ENCODE results near the gene CNTNAP2. TPM values are rescaled to one million over a fixed set of nuclear protein-coding genes. Genes with fewer than 3 reads are reported as not detected.

Gene CNTNAP2
- total and polyA plus RNA-seq, 2 donors (not counting 1 experiment from before 2014, with no cell fraction given): not detected

GRCh38 chr7:148185041-148185440, 2068.4 kb downstream of the CNTNAP2 start:
- Histone ChIP-seq H3K4me1 (ENCODE audit: control insufficient read depth, extremely low read depth, insufficient read depth, low read length) (no peaks in the 10 kb centered on the region), H4K20me1 (ENCODE audit: control insufficient read depth, extremely low read depth, insufficient read depth, low read length) (no peaks in the 10 kb centered on the region), H3K79me2 (ENCODE audit: control insufficient read depth, insufficient read depth, low read length) (no peaks in the 10 kb centered on the region), H3K36me3 (ENCODE audit: control insufficient read depth, insufficient read depth, low read length) (no peaks in the 10 kb centered on the region), H3K27me3 (ENCODE audit: control insufficient read depth, insufficient read depth, low read length) (no peaks in the 10 kb centered on the region), H3K4me3 (replicated peaks in 1 of 4; ENCODE audit: control extremely low read depth in 1 of 4, insufficient read depth in 1 of 4, low read depth in 3 of 4, low read length in 4 of 4) (no peak overlapping the region), H3K4me2 (ENCODE audit: extremely low read depth, insufficient read depth, low read length) (no peak overlapping the region), H3K9me3 (ENCODE audit: control insufficient read depth, insufficient read depth, low read depth, low read length) (no peaks in the 10 kb centered on the region), H3K27ac (ENCODE audit: insufficient read depth, low read length) (no peak overlapping the region), H2AFZ (ENCODE audit: low read length) (no peak overlapping the region), H3K9ac (ENCODE audit: insufficient read depth, low read length) (no peak overlapping the region)
- TF ChIP-seq CTCF (conservative IDR thresholded peaks at IDR 0.05 in 1 of 2, IDR thresholded peaks at IDR 0.05 in 1 of 2; ENCODE audit: low read depth in 1 of 2, low read length in 2 of 2) (no peak), EZH2 (IDR thresholded peaks at IDR 0.05; ENCODE audit: low read length, missing control alignments) (no peak)
- peak in 1 of 2 donors; percentile 16 for DNase-seq (ENCODE audit: low read depth in 2 of 2)

DNA sequence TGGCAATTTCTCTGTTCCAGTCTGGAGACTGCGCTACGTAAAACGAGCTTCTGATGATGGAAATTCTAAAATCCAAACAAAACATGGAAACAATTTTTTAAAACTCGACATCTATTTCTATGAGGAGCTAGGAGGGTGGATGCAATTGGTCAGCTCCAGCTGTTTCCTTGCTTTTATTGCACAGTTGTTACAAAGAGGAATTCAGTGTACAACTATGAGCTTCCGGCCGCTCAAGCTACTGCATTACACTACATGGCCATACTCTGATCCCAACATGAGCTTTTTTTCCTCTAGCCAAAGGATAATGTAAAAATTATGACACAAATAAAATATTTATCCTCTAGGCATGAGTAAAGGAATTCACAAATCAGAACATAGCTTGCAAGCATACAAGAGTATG, 2070.9 kb downstream of the CNTNAP2 start:
- Histone ChIP-seq H3K4me2 (ENCODE audit: extremely low read depth, insufficient read depth, low read length) (no peak overlapping the region), H3K79me2 (ENCODE audit: control insufficient read depth, insufficient read depth, low read length) (no peaks in the 10 kb centered on the region), H3K4me3 (replicated peaks in 1 of 4; ENCODE audit: control extremely low read depth in 1 of 4, insufficient read depth in 1 of 4, low read depth in 3 of 4, low read length in 4 of 4) (no peak overlapping the region), H3K4me1 (ENCODE audit: control insufficient read depth, extremely low read depth, insufficient read depth, low read length) (no peaks in the 10 kb centered on the region), H3K9ac (ENCODE audit: insufficient read depth, low read length) (no peak overlapping the region), H3K36me3 (ENCODE audit: control insufficient read depth, insufficient read depth, low read length) (no peaks in the 10 kb centered on the region), H3K9me3 (ENCODE audit: control insufficient read depth, insufficient read depth, low read depth, low read length) (no peaks in the 10 kb centered on the region), H2AFZ (ENCODE audit: low read length) (no peak overlapping the region), H3K27ac (ENCODE audit: insufficient read depth, low read length) (no peak overlapping the region), H3K27me3 (ENCODE audit: control insufficient read depth, insufficient read depth, low read length) (no peaks in the 10 kb centered on the region), H4K20me1 (ENCODE audit: control insufficient read depth, extremely low read depth, insufficient read depth, low read length) (no peaks in the 10 kb centered on the region)
- TF ChIP-seq EZH2 (IDR thresholded peaks at IDR 0.05; ENCODE audit: low read length, missing control alignments) (no peak), CTCF (conservative IDR thresholded peaks at IDR 0.05 in 1 of 2, IDR thresholded peaks at IDR 0.05 in 1 of 2; ENCODE audit: low read depth in 1 of 2, low read length in 2 of 2) (no peak)
- DNase-seq (ENCODE audit: low read depth in 2 of 2): no peak

GRCh38 chr7:148191391-148192065, 2074.9 kb downstream of the CNTNAP2 start:
- DNase-seq (ENCODE audit: low read depth in 2 of 2): peak in 1 of 2 donors; percentile 1
- no peak overlapping the region for H2AFZ ChIP-seq (ENCODE audit: low read length)
- TF ChIP-seq CTCF (conservative IDR thresholded peaks at IDR 0.05 in 1 of 2, IDR thresholded peaks at IDR 0.05 in 1 of 2; ENCODE audit: low read depth in 1 of 2, low read length in 2 of 2) (no peak), EZH2 (IDR thresholded peaks at IDR 0.05; ENCODE audit: low read length, missing control alignments) (no peak)
- H3K27ac ChIP-seq (ENCODE audit: insufficient read depth, low read length): no peak overlapping the region
- H3K4me2 ChIP-seq (ENCODE audit: extremely low read depth, insufficient read depth, low read length): no peak overlapping the region
- H3K9ac ChIP-seq (ENCODE audit: insufficient read depth, low read length): no peak overlapping the region
- no peaks in the 10 kb centered on the region for H3K79me2 ChIP-seq (ENCODE audit: control insufficient read depth, insufficient read depth, low read length)
- no peaks in the 10 kb centered on the region for H3K27me3 ChIP-seq (ENCODE audit: control insufficient read depth, insufficient read depth, low read length)
- no peaks in the 10 kb centered on the region for H4K20me1 ChIP-seq (ENCODE audit: control insufficient read depth, extremely low read depth, insufficient read depth, low read length)
- no peak overlapping the region for H3K4me3 ChIP-seq (replicated peaks in 1 of 4; ENCODE audit: control extremely low read depth in 1 of 4, insufficient read depth in 1 of 4, low read depth in 3 of 4, low read length in 4 of 4)
- H3K4me1 ChIP-seq (ENCODE audit: control insufficient read depth, extremely low read depth, insufficient read depth, low read length): no peaks in the 10 kb centered on the region
- H3K36me3 ChIP-seq (ENCODE audit: control insufficient read depth, insufficient read depth, low read length): no peaks in the 10 kb centered on the region
- no peaks in the 10 kb centered on the region for H3K9me3 ChIP-seq (ENCODE audit: control insufficient read depth, insufficient read depth, low read depth, low read length)

Data from fibroblast of lung (primary cell).